HepG2 (cell line): ENCODE measurements around the gene GMEB2.

Experiments
- ATF3 ChIP-seq: sonication (generic); formaldehyde crosslinking; IDR thresholded peaks from 2 replicates; pipeline ENCODE4 v1.4.0; 2020; ENCODE audit warnings: missing genetic modification reagents
- NCOR1 ChIP-seq: fragments of 200-600 bp; sonication (generic); IDR thresholded peaks from 2 replicates; pipeline ENCODE4 v1.7.0; 2017; ENCODE audit warnings: antibody characterized with exemption, low read length, borderline replicate concordance
- PATZ1 ChIP-seq: sonication (generic); formaldehyde crosslinking; IDR thresholded peaks from 2 replicates; pipeline ENCODE4 v1.4.0; 2020; ENCODE audit warnings: missing genetic modification reagents
- ZNF337 ChIP-seq: sonication (generic); formaldehyde crosslinking; IDR thresholded peaks from 2 replicates; pipeline ENCODE4 v1.5.1; 2020; ENCODE audit warnings: missing genetic modification reagents, low read depth, mild to moderate bottlenecking, borderline replicate concordance
- ZNF33A ChIP-seq: sonication (generic); formaldehyde crosslinking; IDR thresholded peaks from 2 replicates; pipeline ENCODE4 v1.5.1; 2020; ENCODE audit warnings: missing genetic modification reagents, mild to moderate bottlenecking, moderate library complexity, borderline replicate concordance

- TF ChIP-seq ZNF337 (CRISPR knock-in tag) (no peak), ATF3 (CRISPR knock-in tag) (no peak), PATZ1 (CRISPR knock-in tag) (no peak), NCOR1 (no peak), ZNF33A (CRISPR knock-in tag) (no peak)
Measured at GRCh38 chr20:63617876-63618265, 9.0 kb downstream of the GMEB2 start.
